ENCODE data around the gene EGFL6. TPM values are rescaled to one million over a fixed set of nuclear protein-coding genes. Genes with fewer than 3 reads are reported as not detected.
"Not testable (repeated sequence)": the region's sequence is repeated elsewhere in the genome, so short reads cannot be mapped to it uniquely, and the experiment has no call there.

The EGFL6 gene
- total RNA-seq, 1 experiment from 2014 or later: 0.96 TPM

- TF ChIP-seq GRHL2 (CRISPR knock-in tag; IDR thresholded peaks at IDR 0.05; ENCODE audit: insufficient replicate concordance, severe bottlenecking): no peak
- no peak for TF ChIP-seq MLX (CRISPR knock-in tag; IDR thresholded peaks at IDR 0.05)
- TF ChIP-seq USF1 (CRISPR knock-in tag; IDR thresholded peaks at IDR 0.05): no peak
- TF ChIP-seq FOXK1 (CRISPR knock-in tag; IDR thresholded peaks at IDR 0.05): no peak
- no peak for TF ChIP-seq SP1 (CRISPR knock-in tag; conservative IDR thresholded peaks at IDR 0.05)
- no peak for TF ChIP-seq RELA (CRISPR knock-in tag; IDR thresholded peaks at IDR 0.05; ENCODE audit: borderline replicate concordance)
- TF ChIP-seq ZNF671 (CRISPR knock-in tag; IDR thresholded peaks at IDR 0.05): no peak
Measured at GRCh38 chrX:13645464-13646153, 76.2 kb downstream of the EGFL6 start (continued).

GRCh38 chrX:13646154-13646549, 76.8 kb downstream of the EGFL6 start:
- DNase-seq (ENCODE audit: low spot score) (peak; percentile 63), ATAC-seq (peak; percentile 82)
- no peaks in the 10 kb centered on the region for H3K36me3 Mint-ChIP-seq
- H3K4me1 Mint-ChIP-seq: peaks cover 7% of the 10 kb centered on the region
- CTCF ChIA-PET: interaction anchor here (0.6 to 2.9 kb wide), 23 partner anchors 10 to 699 kb away, joined by 3 to 54 read pairs (median 3); partner anchors contain the start of genes EGFL6, OFD1 and TRAPPC2
- no peak overlapping the region for H3K27ac Mint-ChIP-seq
- TF ChIP-seq GABPB1 (CRISPR knock-in tag; IDR thresholded peaks at IDR 0.05) (peak; percentile 50; the same call in 1 of the 2 replicates), NR1H2 (CRISPR knock-in tag; IDR thresholded peaks at IDR 0.05) (no peak)
- H3K4me3 Mint-ChIP-seq: no peak overlapping the region
- no peaks in the 10 kb centered on the region for H3K9me3 Mint-ChIP-seq
- H3K27me3 Mint-ChIP-seq (ENCODE audit: low read depth): no peaks in the 10 kb centered on the region
- POLR2A ChIA-PET: no interaction called here

GRCh38 chrX:13647709-13648212, 78.4 kb downstream of the EGFL6 start:
- peaks cover 7% of the 10 kb centered on the region for H3K4me1 Mint-ChIP-seq
- H3K4me3 Mint-ChIP-seq: no peak overlapping the region
- ChIA-PET POLR2A (no interaction called here), CTCF (interaction anchor here (1.0 kb wide), 1 partner anchor 141 kb away, joined by 3 read pairs; no protein-coding TSS in a partner anchor)
- H3K27ac Mint-ChIP-seq: peak overlapping the region; percentile 3; the same call in 1 of the 2 replicates
- no peak for ATAC-seq
- H3K27me3 Mint-ChIP-seq (ENCODE audit: low read depth): no peaks in the 10 kb centered on the region
- TF ChIP-seq TEAD4 (CRISPR knock-in tag; IDR thresholded peaks at IDR 0.05) (no peak), USF1 (CRISPR knock-in tag; IDR thresholded peaks at IDR 0.05) (no peak), ZBTB21 (CRISPR knock-in tag; IDR thresholded peaks at IDR 0.05; ENCODE audit: borderline replicate concordance) (no peak), HMGXB4 (CRISPR knock-in tag; IDR thresholded peaks at IDR 0.05) (no peak), MXD4 (CRISPR knock-in tag; IDR thresholded peaks at IDR 0.05; ENCODE audit: borderline replicate concordance) (no peak)
- H3K36me3 Mint-ChIP-seq: no peaks in the 10 kb centered on the region
- DNase-seq (ENCODE audit: low spot score): no peak
- H3K9me3 Mint-ChIP-seq: no peaks in the 10 kb centered on the region

- H3K27ac Mint-ChIP-seq; DNase-seq (ENCODE audit: low spot score); POLR2A ChIA-PET; CTCF ChIA-PET; H3K36me3 Mint-ChIP-seq; H3K4me1 Mint-ChIP-seq; ATAC-seq; H3K9me3 Mint-ChIP-seq; H3K4me3 Mint-ChIP-seq; H3K27me3 Mint-ChIP-seq (ENCODE audit: low read depth): not testable (repeated sequence)
Measured at GRCh38 chrX:13648336-13648735, 78.9 kb downstream of the EGFL6 start.
